Activated naive CD8-positive, alpha-beta T cell treated with anti-CD3 and anti-CD28 coated beads, Interleukin-2, amount 50 U/mL, for 24 hours (primary cell): ENCODE results near the gene HIVEP3.

Experiments
- ATAC-seq: fragments of 150-1000 bp; cut with Tn5 transposase; one replicate; pipeline ENCODE4 v1.10.0; 2021
- DNase-seq: peaks from one replicate; pipeline ENCODE4 v3.0.0; 2021
- H3K27ac Mint-ChIP-seq: one replicate; pipeline ENCODE4 v1.8.0; 2021; ENCODE audit warnings: mild to moderate bottlenecking, mixed read lengths
- H3K27me3 Mint-ChIP-seq: one replicate; pipeline ENCODE4 v1.8.0; 2021; ENCODE audit warnings: mixed read lengths
- H3K36me3 Mint-ChIP-seq: one replicate; pipeline ENCODE4 v1.8.0; 2021; ENCODE audit warnings: low read depth, mixed read lengths
- H3K4me1 Mint-ChIP-seq: one replicate; pipeline ENCODE4 v1.8.0; 2021; ENCODE audit warnings: mixed read lengths
- H3K4me3 Mint-ChIP-seq: one replicate; pipeline ENCODE4 v1.8.0; 2021; ENCODE audit warnings: mild to moderate bottlenecking, moderate library complexity, mixed read lengths
- H3K9me3 Mint-ChIP-seq: one replicate; pipeline ENCODE4 v1.8.0; 2021; ENCODE audit warnings: mixed read lengths

The HIVEP3 gene

DNA sequence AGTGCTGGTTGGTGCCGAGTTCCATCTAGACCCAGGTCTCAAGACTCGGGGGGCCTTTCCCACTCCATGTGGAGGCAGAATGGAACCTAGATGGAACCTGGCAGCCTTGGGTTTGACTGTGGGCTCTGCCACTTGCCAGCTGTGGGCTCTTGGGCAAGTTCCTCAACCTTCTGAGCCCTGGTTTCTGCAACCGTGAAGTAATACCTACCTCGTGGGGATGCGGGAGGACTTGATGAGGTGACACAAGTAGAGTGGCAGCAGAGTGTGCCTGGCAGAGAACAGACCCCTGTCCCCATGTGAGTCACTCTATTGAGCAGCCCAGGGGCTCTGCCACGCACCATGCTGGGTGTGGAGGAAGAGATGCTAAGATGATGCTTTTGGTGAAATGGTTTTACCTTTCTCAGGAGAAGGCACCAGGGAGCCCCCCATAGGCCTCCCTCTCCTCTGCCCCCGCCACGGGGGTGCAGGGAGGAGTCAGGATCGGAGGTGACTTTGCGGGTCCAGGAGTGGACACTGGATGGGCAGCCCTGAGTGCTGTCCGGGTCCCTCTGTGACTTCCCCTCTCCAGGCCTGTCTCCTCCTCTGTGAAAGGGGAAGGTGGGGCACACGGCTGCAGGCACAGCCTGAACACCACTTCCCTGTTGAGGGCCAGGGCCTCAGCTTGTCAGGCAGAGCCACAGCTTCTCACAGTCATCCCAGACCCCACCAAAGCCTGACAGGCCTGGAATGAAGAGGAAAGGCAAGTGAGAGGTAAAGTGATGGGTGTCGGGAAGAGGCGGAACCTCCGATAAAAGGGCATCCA, 397.6 kb downstream of the HIVEP3 start:
- ATAC-seq (no peak), DNase-seq (no peak)
- Mint-ChIP-seq H3K4me1 (peaks cover 13% of the 10 kb centered on the region), H3K9me3 (no peaks in the 10 kb centered on the region), H3K4me3 (no peak overlapping the region), H3K27ac (no peak overlapping the region), H3K27me3 (no peaks in the 10 kb centered on the region), H3K36me3 (peaks cover 41% of the 10 kb centered on the region)

DNA sequence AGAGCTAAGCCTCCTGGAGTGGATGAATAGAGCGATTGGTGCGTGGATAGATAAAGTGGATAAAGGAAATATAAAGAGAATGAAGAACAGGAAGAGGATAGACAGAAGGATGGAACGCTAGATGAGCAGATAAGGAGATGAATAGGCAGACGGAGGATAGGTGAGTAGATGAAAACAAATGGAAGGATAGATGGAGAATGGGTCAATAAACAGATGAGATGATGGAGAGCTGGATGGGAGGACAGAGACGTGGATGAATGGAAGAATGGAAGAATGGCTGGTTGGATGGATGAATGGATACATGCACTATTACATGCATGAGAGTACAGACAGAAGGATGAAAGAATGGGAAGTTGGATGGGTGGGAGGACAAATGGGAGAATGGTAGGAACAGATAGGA, 399.1 kb downstream of the HIVEP3 start:
- Mint-ChIP-seq H3K27ac (no peak overlapping the region), H3K36me3 (peaks cover 39% of the 10 kb centered on the region), H3K27me3 (no peaks in the 10 kb centered on the region), H3K9me3 (no peaks in the 10 kb centered on the region), H3K4me1 (peaks cover 14% of the 10 kb centered on the region), H3K4me3 (no peak overlapping the region)
- DNase-seq (no peak), ATAC-seq (no peak)

GRCh38 chr1:41518471-41518870, 400.3 kb downstream of the HIVEP3 start:
- ATAC-seq (no peak), DNase-seq (no peak)
- peaks cover 14% of the 10 kb centered on the region for H3K4me1 Mint-ChIP-seq
- no peaks in the 10 kb centered on the region for H3K27me3 Mint-ChIP-seq
- H3K4me3 Mint-ChIP-seq, result no peak overlapping the region
- no peaks in the 10 kb centered on the region for H3K9me3 Mint-ChIP-seq
- H3K27ac Mint-ChIP-seq, result no peak overlapping the region
- peaks cover 43% of the 10 kb centered on the region for H3K36me3 Mint-ChIP-seq

DNA sequence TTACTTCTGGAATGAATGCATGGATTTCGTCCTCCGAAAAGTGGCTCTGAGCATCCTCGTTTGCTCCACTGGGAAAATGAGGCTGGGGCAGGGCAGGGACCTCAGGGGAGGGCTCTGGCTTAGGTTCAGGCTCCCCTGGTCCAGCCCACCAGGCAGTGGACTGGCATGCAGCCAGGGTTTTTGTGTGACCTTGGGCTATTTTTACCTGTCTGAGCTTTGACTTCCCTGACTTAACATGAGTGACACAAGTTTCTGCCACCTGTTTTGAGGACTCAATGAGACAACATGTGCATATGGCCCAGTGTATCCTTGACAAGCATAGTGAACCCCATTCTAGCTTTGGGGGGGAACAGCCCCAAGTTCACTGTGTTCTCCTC, 401.7 kb downstream of the HIVEP3 start:
- Mint-ChIP-seq H3K4me1 (peaks cover 14% of the 10 kb centered on the region), H3K36me3 (peaks cover 42% of the 10 kb centered on the region), H3K4me3 (no peak overlapping the region), H3K27me3 (no peaks in the 10 kb centered on the region), H3K9me3 (no peaks in the 10 kb centered on the region), H3K27ac (peak overlapping the region; percentile 49)
- DNase-seq (no peak), ATAC-seq (no peak)

DNA sequence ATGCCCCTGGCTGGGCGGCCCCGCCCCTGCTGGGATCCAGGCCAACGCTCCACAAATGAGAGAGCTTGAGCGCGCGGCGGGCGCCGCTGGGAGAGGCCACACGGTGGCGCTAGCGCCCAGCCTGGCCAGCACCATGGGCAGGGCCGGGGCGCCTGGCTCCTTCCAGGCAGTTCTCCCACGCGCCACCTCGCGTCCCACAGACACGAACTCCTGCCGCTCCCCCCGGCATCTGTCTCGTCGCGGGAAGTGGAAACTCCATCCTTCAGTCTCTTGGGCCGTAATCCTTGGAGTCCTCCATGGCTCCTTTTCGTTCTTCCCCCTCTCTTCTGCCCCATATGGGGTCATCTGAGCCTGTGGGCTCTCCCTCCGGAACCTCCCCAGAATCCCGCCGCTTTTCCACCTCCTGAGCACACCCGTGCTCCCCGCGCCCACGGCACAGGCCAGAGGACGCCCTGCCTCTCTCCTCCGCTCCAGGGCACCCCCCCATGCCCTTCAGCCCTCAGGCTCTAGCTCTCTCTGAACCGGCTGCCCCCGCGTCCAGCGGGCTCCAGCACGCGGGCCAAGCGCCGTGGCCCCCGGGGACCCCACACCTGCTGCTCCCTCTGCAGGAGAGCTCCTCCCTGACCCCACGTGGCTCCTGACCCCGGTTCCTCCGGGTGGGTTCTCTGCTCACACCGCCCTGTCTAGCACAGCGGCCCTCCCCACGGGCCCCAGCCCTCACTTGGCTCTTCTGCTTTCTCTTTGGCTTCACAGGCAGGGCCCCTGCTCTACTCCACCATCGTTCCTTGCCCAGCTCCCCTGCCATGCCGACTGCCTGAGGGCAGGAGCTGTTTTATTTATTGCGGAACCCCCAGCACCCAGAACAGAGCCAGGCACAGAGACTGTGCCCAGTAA, 402.3 kb downstream of the HIVEP3 start:
- ATAC-seq, result peak; percentile 75
- Mint-ChIP-seq H3K4me1 (peaks cover 14% of the 10 kb centered on the region), H3K27ac (peak overlapping the region; percentile 49), H3K4me3 (peak overlapping the region; percentile 58), H3K27me3 (no peaks in the 10 kb centered on the region), H3K9me3 (no peaks in the 10 kb centered on the region), H3K36me3 (peaks cover 47% of the 10 kb centered on the region)
- DNase-seq, result peak; percentile 77

DNA sequence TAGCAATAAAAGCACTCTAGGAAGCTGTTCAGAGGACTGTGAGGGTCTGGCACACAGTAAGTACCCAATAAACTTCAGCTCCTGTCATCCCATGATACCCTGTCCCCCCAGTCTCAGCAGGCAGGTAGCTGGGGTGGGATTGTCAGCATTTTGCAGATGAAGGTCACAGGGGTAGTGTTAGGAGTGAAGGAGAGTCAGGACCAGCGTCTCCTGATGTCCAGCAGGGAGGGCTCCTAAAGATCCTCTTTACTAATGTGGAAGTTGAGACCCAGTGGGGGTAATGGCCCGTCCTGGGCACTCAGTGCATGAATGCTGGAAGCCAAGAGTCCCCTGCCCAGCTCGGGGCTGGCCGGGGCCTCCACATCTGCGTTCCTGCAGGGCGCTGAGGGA, 402.9 kb downstream of the HIVEP3 start:
- ATAC-seq (no peak), DNase-seq (no peak)
- Mint-ChIP-seq H3K4me3 (no peak overlapping the region), H3K4me1 (peaks cover 14% of the 10 kb centered on the region), H3K27ac (no peak overlapping the region), H3K27me3 (no peaks in the 10 kb centered on the region), H3K9me3 (no peaks in the 10 kb centered on the region), H3K36me3 (peaks cover 47% of the 10 kb centered on the region)

GRCh38 chr1:41515131-41515678, 403.5 kb downstream of the HIVEP3 start:
- Mint-ChIP-seq H3K9me3 (no peaks in the 10 kb centered on the region), H3K27me3 (no peaks in the 10 kb centered on the region), H3K4me1 (peaks cover 14% of the 10 kb centered on the region), H3K36me3 (peaks cover 43% of the 10 kb centered on the region), H3K27ac (no peak overlapping the region), H3K4me3 (no peak overlapping the region)
- DNase-seq (no peak), ATAC-seq (no peak)

- Mint-ChIP-seq H3K4me3 (no peak overlapping the region), H3K9me3 (no peaks in the 10 kb centered on the region), H3K27ac (no peak overlapping the region), H3K36me3 (peaks cover 43% of the 10 kb centered on the region), H3K4me1 (peaks cover 14% of the 10 kb centered on the region), H3K27me3 (no peaks in the 10 kb centered on the region)
- DNase-seq (no peak), ATAC-seq (no peak)
Observed at GRCh38 chr1:41514381-41514780, 404.3 kb downstream of the HIVEP3 start.

DNA sequence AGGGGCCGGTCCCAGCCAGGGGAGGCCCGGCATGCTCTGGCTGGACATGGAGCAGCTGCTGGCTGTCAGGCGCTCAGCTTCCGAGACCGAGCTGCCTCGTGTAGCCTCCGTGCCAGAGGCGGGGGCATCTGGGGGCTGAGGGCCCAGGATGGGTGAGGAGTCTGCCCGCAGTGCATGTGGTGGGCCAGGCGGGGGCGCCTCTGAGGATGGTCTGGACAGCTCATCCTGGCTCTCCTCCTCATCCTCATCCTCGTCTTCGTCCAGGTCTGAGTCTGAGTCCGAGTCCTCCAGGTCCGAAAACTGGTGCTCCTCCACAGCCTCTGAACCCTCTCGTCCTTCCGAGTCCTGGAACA, 405.4 kb downstream of the HIVEP3 start:
- no peak overlapping the region for H3K4me3 Mint-ChIP-seq
- H3K9me3 Mint-ChIP-seq, result no peaks in the 10 kb centered on the region
- H3K36me3 Mint-ChIP-seq, result peaks cover 41% of the 10 kb centered on the region
- DNase-seq (peak; percentile 42), ATAC-seq (no peak)
- H3K27me3 Mint-ChIP-seq, result no peaks in the 10 kb centered on the region
- H3K4me1 Mint-ChIP-seq, result peaks cover 14% of the 10 kb centered on the region
- no peak overlapping the region for H3K27ac Mint-ChIP-seq

DNA sequence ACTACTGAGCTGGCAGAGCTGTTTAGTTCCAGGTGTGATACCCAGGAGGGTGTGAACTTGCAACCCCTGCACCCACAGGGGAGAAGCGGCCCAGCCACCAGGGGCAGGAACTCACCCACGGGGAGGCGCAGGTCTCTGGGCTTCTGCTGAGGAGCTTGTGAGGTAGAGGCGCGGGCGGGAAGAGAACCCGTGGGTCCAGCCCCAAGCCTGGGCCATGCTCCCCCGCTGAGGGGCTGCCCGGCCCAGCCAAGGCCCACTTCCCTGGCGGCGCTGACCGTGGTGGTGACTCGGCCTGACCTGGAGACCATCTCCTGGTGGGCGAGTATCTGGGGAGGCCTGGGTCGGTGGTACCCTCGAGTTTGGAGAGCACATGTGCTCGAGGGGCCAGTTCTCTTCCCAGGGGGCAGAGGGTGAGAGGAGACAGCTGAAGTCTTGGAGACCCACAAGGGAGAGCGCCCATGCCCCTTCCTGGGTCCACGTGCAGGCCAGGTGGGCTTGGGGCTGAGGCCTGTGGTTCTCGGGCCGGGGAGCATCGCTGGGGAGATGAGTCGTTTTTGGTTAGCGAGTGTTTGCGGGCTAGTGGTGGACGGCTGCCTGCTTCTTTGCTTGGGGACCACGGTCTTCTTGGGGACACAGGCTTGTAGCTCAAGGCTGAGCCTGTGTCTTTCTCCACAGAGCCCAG, 405.9 kb downstream of the HIVEP3 start:
- Mint-ChIP-seq H3K4me3 (no peak overlapping the region), H3K27ac (no peak overlapping the region), H3K27me3 (no peaks in the 10 kb centered on the region), H3K4me1 (peaks cover 11% of the 10 kb centered on the region), H3K36me3 (peaks cover 41% of the 10 kb centered on the region), H3K9me3 (no peaks in the 10 kb centered on the region)
- ATAC-seq, result no peak
- DNase-seq, result no peak

DNA sequence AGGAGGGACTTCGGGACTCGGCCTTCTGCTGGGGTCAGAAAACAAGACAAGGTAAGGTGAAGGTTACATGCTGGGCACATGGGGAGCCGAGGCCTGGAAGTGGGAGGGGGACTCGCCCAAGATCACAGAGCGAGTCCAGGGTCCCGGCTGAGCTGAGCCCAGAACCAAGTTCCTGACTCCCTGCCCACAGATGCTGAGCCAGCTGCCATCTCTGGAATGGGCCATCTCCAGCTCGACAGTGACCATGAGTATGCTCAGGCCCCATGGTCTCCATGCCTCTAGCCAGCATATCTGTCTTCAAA, 407.5 kb downstream of the HIVEP3 start:
- peaks cover 32% of the 10 kb centered on the region for H3K36me3 Mint-ChIP-seq
- peaks cover under 1% of the 10 kb centered on the region for H3K4me1 Mint-ChIP-seq
- H3K27ac Mint-ChIP-seq, result no peak overlapping the region
- no peak for ATAC-seq
- no peaks in the 10 kb centered on the region for H3K9me3 Mint-ChIP-seq
- peak overlapping the region; percentile 26 for H3K4me3 Mint-ChIP-seq
- H3K27me3 Mint-ChIP-seq, result no peaks in the 10 kb centered on the region
- DNase-seq, result no peak

DNA sequence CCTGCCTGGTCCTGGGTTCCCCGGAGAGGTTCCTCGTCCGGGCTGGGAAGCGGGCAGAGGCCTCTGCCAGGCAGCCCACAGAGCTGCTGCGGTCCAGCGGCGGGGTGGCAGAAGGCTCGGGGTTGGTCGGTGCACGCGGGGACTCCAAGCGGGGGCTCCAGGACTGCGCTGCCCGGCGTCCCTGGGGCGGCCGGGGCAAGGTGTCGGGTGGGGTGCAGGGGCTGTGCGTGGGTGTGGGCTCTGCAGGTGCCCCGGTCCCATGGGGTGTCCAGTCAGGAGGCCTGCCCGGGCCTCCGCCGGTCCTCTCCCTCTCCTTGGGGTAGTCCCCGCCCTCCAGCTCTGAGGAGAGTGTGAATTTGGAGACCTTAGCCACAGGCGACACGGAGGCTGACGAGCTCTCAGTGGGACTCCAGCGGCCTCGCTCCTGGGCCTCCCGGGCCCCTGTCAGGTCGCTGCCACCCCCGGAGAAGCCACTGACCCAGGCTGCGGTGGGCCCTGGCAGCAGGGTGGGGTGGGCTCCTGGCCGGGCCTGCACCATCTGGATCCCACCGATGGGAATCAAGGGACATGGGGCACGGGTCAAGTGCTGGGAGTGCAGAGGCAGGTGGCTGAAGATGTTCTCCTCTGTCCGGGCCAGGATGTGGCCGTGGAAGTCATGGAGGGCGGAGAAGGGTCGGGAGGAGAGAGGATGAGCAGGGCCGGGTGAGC, 408.0 kb downstream of the HIVEP3 start:
- Mint-ChIP-seq H3K9me3 (no peaks in the 10 kb centered on the region), H3K27me3 (no peaks in the 10 kb centered on the region), H3K27ac (no peak overlapping the region), H3K36me3 (peaks cover 31% of the 10 kb centered on the region), H3K4me1 (no peaks in the 10 kb centered on the region), H3K4me3 (peak overlapping the region; percentile 26)
- DNase-seq, result no peak
- ATAC-seq, result no peak

- Mint-ChIP-seq H3K4me1 (peaks cover 5% of the 10 kb centered on the region), H3K27ac (no peak overlapping the region), H3K4me3 (no peak overlapping the region), H3K27me3 (no peaks in the 10 kb centered on the region), H3K9me3 (no peaks in the 10 kb centered on the region), H3K36me3 (peaks cover 24% of the 10 kb centered on the region)
- DNase-seq (no peak), ATAC-seq (no peak)
Observed at GRCh38 chr1:41509270-41509671, 409.5 kb downstream of the HIVEP3 start.

DNA sequence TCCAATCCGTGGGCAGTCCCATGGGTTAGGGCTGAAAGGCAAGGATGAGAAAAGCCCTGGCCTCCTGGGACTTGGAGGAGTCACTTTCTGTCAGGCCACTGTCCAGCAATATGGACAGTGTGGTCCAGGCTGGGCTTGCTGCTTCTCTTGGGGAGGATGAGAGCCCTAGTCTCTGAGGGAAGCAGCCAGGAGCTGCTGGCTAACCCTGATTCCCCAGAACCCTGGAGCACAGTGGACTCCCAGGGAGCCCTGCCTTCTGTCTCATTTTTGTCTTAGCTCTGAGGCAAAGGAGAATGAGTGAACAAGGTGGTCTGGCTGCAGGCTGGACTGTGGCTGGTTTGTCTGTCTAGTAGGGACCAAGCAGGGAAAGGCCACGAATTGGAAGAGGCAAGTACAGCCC, 410.4 kb downstream of the HIVEP3 start:
- Mint-ChIP-seq H3K4me1 (peaks cover 8% of the 10 kb centered on the region), H3K9me3 (no peaks in the 10 kb centered on the region), H3K36me3 (peaks cover 18% of the 10 kb centered on the region), H3K4me3 (no peak overlapping the region), H3K27me3 (no peaks in the 10 kb centered on the region), H3K27ac (no peak overlapping the region)
- no peak for ATAC-seq
- no peak for DNase-seq
